OCI-LY3 (cell line): ENCODE results near the gene DEGS2.

Experiments used
- H2AFZ ChIP-seq: fragments of 200-600, 300-600 bp; shearing (Covaris generic); 2 replicates; pipeline ENCODE4 v1.6.0; 2014; ENCODE audit warnings: antibody characterized with exemption, low read depth, low read length
- H3K27ac ChIP-seq: fragments of 200-600, 300-600 bp; sonication (generic); 2 replicates; pipeline ENCODE4 v1.5.1; 2014; ENCODE audit warnings: mild to moderate bottlenecking, low read length, moderate library complexity, mixed read lengths
- H3K27me3 ChIP-seq: fragments of 200-600, 300-600 bp; sonication (generic); 2 replicates; pipeline ENCODE4 v1.6.1; 2014; ENCODE audit warnings: low read depth, low read length, mixed read lengths
- H3K36me3 ChIP-seq: fragments of 200-600, 300-600 bp; sonication (generic); replicated peaks from 2 replicates; pipeline ENCODE3; 2014; ENCODE audit warnings: low read depth, low read length, mixed read lengths
- H3K4me1 ChIP-seq: fragments of 300-600, 200-600 bp; sonication (generic); 2 replicates; pipeline ENCODE4 v1.6.1; 2014; ENCODE audit warnings: low read length, mixed read lengths
- H3K4me2 ChIP-seq: fragments of 200-600, 300-600 bp; sonication (generic); 2 replicates; pipeline ENCODE4 v1.6.1; 2014; ENCODE audit warnings: low read length, mixed read lengths
- H3K4me3 ChIP-seq: fragments of 300-600, 200-600 bp; sonication (generic); 2 replicates; pipeline ENCODE4 v1.5.1; 2014; ENCODE audit warnings: antibody characterized with exemption, mild to moderate bottlenecking, low read length, moderate library complexity
- H3K79me2 ChIP-seq: fragments of 300-600, 200-600 bp; shearing (Covaris generic); 2 replicates; pipeline ENCODE4 v1.6.1; 2014; ENCODE audit warnings: mild to moderate bottlenecking, low read length, mixed read lengths
- H3K9ac ChIP-seq: fragments of 300-600, 200-600 bp; shearing (Covaris generic); 2 replicates; pipeline ENCODE4 v1.6.0; 2014; ENCODE audit warnings: mild to moderate bottlenecking, low read length, moderate library complexity
- H3K9me3 ChIP-seq: fragments of 200-600, 300-600 bp; shearing (Covaris generic); 2 replicates; pipeline ENCODE4 v1.6.1; 2014; ENCODE audit warnings: low read length, mixed read lengths; ENCODE audit not compliant: insufficient read depth
- H4K20me1 ChIP-seq: fragments of 200-600, 300-600 bp; sonication (generic); 2 replicates; pipeline ENCODE4 v1.6.1; 2016; ENCODE audit warnings: low read length, mixed read lengths; ENCODE audit not compliant: insufficient read depth
- EZH2phosphoT487 ChIP-seq: fragments of 200-600 bp; shearing (Covaris generic); IDR thresholded peaks from 2 replicates; pipeline ENCODE4 v1.6.1; 2018; ENCODE audit warnings: antibody characterized with exemption, mixed run types, low read depth
- TF ChIP-seq, protein P1 (sequence below): fragments of 200-600, 300-600 bp; sonication (generic); IDR thresholded peaks from 2 replicates; pipeline ENCODE4 v1.5.1; 2014; ENCODE audit warnings: antibody characterized with exemption, low read length, low read depth

DEGS2 gene

DNA sequence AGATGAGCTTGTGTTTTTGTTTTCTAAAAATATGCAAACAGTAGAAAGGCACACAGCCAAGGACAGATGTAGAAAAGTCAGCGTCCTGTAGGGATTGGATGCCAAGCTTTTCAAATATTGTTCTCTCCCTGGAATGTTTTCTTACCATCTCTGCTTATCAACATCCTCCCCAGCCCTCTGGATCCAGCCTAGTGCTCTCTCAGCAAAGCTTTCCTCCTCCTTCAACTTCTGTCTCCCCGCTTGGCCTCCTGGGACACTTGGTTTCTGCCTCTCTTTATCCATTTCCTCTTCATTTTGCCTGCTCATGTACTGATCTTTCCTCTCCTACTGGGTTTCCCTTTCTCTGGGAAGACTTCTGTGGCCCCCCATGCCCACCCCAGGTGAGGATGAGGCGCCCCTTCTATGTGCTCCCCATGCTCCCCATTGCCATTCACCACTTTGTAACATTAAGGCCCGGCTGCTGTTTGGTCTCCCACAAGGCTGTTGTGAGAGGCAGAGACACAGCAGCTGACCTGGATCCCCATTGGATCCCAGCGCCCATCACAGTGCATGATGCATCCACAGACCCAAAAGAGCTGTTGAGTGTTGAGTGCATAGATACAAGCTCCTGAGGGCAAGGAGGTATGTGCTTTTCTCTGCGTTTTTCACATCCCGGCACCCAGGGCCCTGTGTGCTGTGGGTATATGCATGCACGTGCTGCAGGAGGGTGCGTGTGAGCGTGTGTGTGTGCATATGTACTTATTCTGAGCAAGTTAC is 56.0 kb downstream of the DEGS2 start:
- H3K9ac ChIP-seq, result no peak overlapping the region

DNA sequence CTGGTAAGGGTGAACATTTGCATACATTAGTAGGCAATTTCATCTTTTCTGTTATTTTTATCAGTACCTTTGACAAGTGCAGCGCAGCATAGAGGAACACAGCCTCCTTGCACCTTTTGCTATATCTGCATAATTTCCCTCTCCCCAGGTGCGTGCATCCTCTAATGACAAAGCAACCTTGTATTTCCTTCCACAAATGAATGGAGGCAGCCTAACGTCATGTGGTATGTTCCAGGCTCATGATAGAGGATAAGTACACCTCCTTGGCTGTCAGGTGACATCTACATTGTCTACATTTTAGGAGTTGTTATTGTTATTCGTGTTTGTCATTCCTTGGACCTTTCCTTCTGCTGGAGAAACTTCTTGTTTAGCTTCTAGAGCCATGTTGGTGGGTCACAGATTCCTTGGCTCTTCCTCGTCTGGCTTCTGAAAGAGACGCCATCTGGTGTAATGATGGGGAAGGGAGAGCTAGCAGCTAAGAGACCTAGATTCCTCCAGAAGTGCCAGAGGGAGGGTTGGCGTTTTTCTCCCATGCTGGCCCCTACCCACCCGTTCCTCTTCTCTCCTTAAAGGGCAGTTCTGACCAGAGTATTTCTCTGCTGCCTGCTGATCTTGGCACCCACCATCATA is 57.2 kb downstream of the DEGS2 start:
- Histone ChIP-seq H3K4me2 (no peak overlapping the region), H3K36me3 (no peaks in the 10 kb centered on the region), H3K4me1 (no peaks in the 10 kb centered on the region), H3K9ac (no peak overlapping the region), H3K9me3 (no peaks in the 10 kb centered on the region), H4K20me1 (no peaks in the 10 kb centered on the region), H3K4me3 (no peak overlapping the region), H3K27me3 (no peaks in the 10 kb centered on the region), H2AFZ (no peak overlapping the region), H3K79me2 (no peaks in the 10 kb centered on the region), H3K27ac (no peak overlapping the region)
- TF ChIP-seq EZH2phosphoT487, result no peak
- TF ChIP-seq, protein P1, sequence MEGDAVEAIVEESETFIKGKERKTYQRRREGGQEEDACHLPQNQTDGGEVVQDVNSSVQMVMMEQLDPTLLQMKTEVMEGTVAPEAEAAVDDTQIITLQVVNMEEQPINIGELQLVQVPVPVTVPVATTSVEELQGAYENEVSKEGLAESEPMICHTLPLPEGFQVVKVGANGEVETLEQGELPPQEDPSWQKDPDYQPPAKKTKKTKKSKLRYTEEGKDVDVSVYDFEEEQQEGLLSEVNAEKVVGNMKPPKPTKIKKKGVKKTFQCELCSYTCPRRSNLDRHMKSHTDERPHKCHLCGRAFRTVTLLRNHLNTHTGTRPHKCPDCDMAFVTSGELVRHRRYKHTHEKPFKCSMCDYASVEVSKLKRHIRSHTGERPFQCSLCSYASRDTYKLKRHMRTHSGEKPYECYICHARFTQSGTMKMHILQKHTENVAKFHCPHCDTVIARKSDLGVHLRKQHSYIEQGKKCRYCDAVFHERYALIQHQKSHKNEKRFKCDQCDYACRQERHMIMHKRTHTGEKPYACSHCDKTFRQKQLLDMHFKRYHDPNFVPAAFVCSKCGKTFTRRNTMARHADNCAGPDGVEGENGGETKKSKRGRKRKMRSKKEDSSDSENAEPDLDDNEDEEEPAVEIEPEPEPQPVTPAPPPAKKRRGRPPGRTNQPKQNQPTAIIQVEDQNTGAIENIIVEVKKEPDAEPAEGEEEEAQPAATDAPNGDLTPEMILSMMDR, result no peak

More for the DNA sequence above, 56.0 kb downstream of the DEGS2 start:
- H3K4me1 ChIP-seq, result peaks cover 4% of the 10 kb centered on the region
- H3K27me3 ChIP-seq, result no peaks in the 10 kb centered on the region
- TF ChIP-seq, protein P1, result no peak
- TF ChIP-seq EZH2phosphoT487, result no peak
- H4K20me1 ChIP-seq, result no peaks in the 10 kb centered on the region
- H3K4me2 ChIP-seq, result no peak overlapping the region
- no peaks in the 10 kb centered on the region for H3K9me3 ChIP-seq
- no peaks in the 10 kb centered on the region for H3K36me3 ChIP-seq
- no peak overlapping the region for H3K4me3 ChIP-seq
- no peak overlapping the region for H3K27ac ChIP-seq
- no peaks in the 10 kb centered on the region for H3K79me2 ChIP-seq
- no peak overlapping the region for H2AFZ ChIP-seq

DNA sequence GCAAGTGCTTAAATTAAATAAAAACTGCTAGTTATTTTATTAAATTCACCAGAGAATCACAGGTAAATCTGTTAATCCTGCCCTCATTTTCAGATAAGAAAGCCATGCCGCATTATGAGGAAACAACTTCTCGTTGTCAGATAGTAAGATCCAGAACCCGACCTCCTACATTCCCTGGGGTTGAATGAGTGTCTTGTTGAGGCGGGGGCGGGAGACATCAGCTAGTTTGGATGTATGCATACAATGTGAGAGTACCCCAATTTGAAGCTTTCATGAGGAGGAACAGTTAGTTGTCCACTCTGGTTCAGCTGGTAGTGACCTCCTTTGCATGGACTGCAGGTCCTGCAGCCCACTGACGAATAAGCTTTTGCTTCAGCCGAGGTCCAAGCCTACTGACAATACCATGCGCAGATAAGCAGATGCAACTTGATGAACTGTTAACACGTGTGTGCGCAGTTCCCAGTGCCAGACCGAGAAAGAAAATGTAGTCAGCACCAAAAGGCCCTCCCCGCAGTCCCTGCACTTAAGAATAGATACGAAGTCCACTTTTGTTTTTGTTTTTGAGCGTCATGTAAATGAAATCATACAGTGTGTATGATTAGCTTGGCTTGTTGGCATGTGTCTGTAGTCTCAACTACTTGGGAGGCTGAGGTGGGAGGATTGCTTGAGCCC is 59.3 kb downstream of the DEGS2 start:
- TF ChIP-seq, protein P1, result no peak
- TF ChIP-seq EZH2phosphoT487, result no peak
- Histone ChIP-seq H3K79me2 (no peaks in the 10 kb centered on the region), H3K27ac (no peak overlapping the region), H3K4me1 (no peaks in the 10 kb centered on the region), H2AFZ (no peak overlapping the region), H3K9me3 (no peaks in the 10 kb centered on the region), H3K27me3 (no peaks in the 10 kb centered on the region), H3K36me3 (no peaks in the 10 kb centered on the region), H4K20me1 (no peaks in the 10 kb centered on the region), H3K4me3 (no peak overlapping the region), H3K4me2 (no peak overlapping the region), H3K9ac (no peak overlapping the region)

DNA sequence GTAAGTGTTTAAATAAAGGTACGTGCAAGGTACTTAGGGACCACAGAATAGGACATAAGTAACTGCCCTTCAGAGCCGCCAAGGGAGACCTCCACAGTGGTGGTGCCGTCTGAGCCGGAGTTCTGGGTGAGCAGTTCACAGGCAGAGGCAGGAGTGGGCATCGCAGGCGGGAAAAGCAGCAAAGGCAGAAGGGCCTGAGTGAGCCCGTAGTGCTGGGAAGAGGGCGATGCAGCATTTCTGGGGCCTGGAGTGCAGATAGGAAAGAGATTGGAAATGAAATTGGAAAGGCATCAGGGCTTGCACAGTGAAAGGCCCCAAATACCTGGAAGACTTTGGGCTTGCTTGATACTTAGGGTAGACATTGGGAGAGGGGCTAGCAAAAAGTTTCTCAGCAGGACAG is 61.3 kb downstream of the DEGS2 start:
- no peak for TF ChIP-seq EZH2phosphoT487
- TF ChIP-seq, protein P1, result no peak
- Histone ChIP-seq H3K4me2 (no peak overlapping the region), H3K4me3 (no peak overlapping the region), H2AFZ (no peak overlapping the region), H3K27ac (no peak overlapping the region), H3K9ac (no peak overlapping the region), H3K27me3 (no peaks in the 10 kb centered on the region), H4K20me1 (no peaks in the 10 kb centered on the region), H3K4me1 (no peaks in the 10 kb centered on the region), H3K9me3 (no peaks in the 10 kb centered on the region), H3K36me3 (no peaks in the 10 kb centered on the region), H3K79me2 (no peaks in the 10 kb centered on the region)
